ENCODE data around the gene TCERG1L. TPM values are rescaled to one million over a fixed set of nuclear protein-coding genes. Genes with fewer than 3 reads are reported as not detected.
"Not testable (repeated sequence)": the region's sequence is repeated elsewhere in the genome, so short reads cannot be mapped to it uniquely, and the experiment has no call there.

TCERG1L gene
- total RNA-seq, 1 donor from 2014 or later, result not detected

DNA sequence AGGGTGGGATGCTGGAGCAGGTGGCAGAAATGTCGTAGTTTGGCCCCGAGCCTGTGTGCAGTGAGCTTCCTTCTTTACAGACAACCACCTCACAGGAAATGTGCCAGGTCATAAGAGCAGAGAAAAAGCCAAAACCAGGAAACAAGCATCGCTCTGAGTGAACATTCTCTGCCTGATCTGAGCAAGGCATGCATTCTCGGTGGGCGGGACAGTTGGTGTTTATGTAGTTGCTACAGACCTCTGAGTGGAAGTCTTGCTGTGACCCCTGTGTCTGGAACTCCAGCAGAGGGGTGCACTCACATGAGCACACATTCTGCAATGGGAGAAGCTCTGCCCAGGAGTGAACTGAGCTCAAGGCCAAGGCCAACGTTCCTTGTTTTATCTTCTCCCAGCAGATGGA, 230.1 kb downstream of the TCERG1L start:
- Histone ChIP-seq H3K27ac (no peak overlapping the region), H3K36me3 (no peaks in the 10 kb centered on the region), H3K4me1 (peaks cover 4% of the 10 kb centered on the region), H3K4me3 (no peak overlapping the region), H3K27me3 (no peaks in the 10 kb centered on the region), H3K9me3 (no peaks in the 10 kb centered on the region)
- TF ChIP-seq CTCF (IDR thresholded peaks at IDR 0.05) (no peak), POLR2A (IDR thresholded peaks at IDR 0.05) (no peak), POLR2AphosphoS5 (IDR thresholded peaks at IDR 0.05; ENCODE audit: insufficient read depth in 1 of 2, low read depth in 1 of 2) (no peak)
- intact Hi-C loops (cut with DNase I), result no loop called here
- DNase-seq (ENCODE audit: extremely low spot score in 2 of 2), result no peak

- Histone ChIP-seq H3K4me1 (peaks cover 4% of the 10 kb centered on the region), H3K36me3 (no peaks in the 10 kb centered on the region), H3K9me3 (no peaks in the 10 kb centered on the region), H3K4me3 (no peak overlapping the region), H3K27me3 (no peaks in the 10 kb centered on the region), H3K27ac (no peak overlapping the region)
- intact Hi-C loops (cut with DNase I), result no loop called here
- no peak for DNase-seq (ENCODE audit: extremely low spot score in 2 of 2)
- no peak for TF ChIP-seq POLR2A (IDR thresholded peaks at IDR 0.05)
- no peak for TF ChIP-seq POLR2AphosphoS5 (IDR thresholded peaks at IDR 0.05; ENCODE audit: insufficient read depth in 1 of 2, low read depth in 1 of 2)
- TF ChIP-seq CTCF (IDR thresholded peaks at IDR 0.05), result no peak
Observed at GRCh38 chr10:131080571-131080970, 230.9 kb downstream of the TCERG1L start.

DNA sequence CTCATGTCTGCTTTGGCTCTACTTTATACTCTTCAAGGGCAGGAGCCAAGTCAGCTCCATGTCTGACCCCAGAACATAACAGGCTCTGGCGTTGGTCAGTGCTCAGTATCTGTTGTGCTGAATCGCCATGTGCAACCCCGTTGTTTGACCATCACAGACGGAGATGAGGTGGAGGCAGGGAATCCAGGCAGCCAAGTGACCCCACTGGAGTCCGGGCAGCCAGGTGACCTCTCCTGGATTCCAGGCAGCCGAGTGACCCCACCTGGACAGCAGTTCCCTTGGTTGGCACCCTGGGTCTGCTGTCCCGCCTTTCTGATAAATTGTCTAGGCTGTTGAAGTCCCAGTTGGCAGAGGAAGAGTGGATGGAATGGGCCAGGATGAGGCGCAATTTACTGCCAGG, 232.2 kb downstream of the TCERG1L start:
- Histone ChIP-seq H3K4me3 (no peak overlapping the region), H3K27me3 (no peaks in the 10 kb centered on the region), H3K4me1 (peaks cover 4% of the 10 kb centered on the region), H3K27ac (no peak overlapping the region), H3K9me3 (no peaks in the 10 kb centered on the region), H3K36me3 (no peaks in the 10 kb centered on the region)
- TF ChIP-seq CTCF (IDR thresholded peaks at IDR 0.05), result no peak
- no peak for TF ChIP-seq POLR2AphosphoS5 (IDR thresholded peaks at IDR 0.05; ENCODE audit: insufficient read depth in 1 of 2, low read depth in 1 of 2)
- no peak for TF ChIP-seq POLR2A (IDR thresholded peaks at IDR 0.05)
- DNase-seq (ENCODE audit: extremely low spot score in 2 of 2), result no peak
- intact Hi-C loops (cut with DNase I), result no loop called here

DNA sequence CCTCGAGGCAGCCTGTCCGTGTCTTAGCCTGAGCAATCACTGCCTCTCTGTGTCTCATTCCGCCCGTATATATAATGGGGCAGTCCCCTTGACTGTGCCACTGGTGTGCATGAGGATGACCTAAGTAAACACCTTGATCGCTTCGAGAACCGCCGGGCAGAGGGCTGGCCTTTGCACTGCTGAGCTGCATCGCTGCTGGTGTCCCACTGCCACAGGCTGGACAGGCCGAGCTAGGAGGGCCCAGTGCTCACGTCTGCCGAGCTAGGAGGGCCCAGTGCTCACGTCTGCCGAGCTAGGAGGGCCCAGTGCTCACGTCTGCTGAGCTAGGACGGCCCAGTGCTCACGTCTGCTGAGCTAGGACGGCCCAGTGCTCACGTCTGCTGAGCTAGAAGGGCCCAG, 232.6 kb downstream of the TCERG1L start:
- DNase-seq (ENCODE audit: extremely low spot score in 2 of 2); intact Hi-C loops (cut with DNase I); H3K36me3 ChIP-seq; H3K4me1 ChIP-seq; H3K27ac ChIP-seq; H3K9me3 ChIP-seq; H3K4me3 ChIP-seq; H3K27me3 ChIP-seq: not testable (repeated sequence)

DNA sequence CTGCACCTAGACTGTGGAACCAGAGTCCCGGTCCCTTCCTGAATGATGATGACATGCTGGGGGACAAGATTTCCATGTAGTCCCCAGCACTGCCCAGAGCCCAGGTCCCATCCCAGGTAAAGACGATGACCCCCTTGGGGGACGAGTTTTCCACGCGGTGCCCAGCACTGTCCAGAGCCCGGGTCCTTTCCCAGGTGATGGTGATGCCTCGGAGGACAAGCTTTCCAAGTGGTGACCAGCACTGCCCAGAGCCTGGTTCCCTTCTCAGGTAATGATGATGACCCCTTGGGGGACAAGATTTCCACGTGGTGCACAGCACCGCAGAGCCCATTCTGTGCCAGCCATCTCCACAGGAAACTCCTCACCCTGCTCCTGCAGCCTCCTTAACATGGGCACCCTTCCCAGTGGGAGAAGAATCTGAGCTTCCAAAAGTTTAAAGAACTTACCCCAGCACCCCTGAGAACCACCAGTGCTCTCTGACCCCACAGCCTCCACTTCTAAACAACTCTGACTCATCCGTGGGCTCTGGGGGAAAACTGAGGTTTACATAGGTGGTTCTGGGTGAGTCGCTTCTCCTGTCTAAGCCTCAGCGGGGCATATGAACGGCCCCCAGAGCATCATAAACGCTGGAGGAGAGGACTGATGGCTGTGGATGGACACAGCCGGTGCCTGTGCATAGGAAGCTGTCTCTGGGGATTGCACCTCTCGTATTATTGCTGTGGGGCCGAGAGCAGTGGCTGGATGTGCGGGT, 233.2 kb downstream of the TCERG1L start:
- Histone ChIP-seq H3K9me3 (no peaks in the 10 kb centered on the region), H3K27me3 (no peaks in the 10 kb centered on the region), H3K27ac (no peak overlapping the region), H3K4me1 (peaks cover 4% of the 10 kb centered on the region), H3K36me3 (no peaks in the 10 kb centered on the region), H3K4me3 (no peak overlapping the region)
- no peak for DNase-seq (ENCODE audit: extremely low spot score in 2 of 2)
- TF ChIP-seq POLR2A (IDR thresholded peaks at IDR 0.05) (no peak), POLR2AphosphoS5 (IDR thresholded peaks at IDR 0.05; ENCODE audit: insufficient read depth in 1 of 2, low read depth in 1 of 2) (no peak), CTCF (IDR thresholded peaks at IDR 0.05) (no peak)
- intact Hi-C loops (cut with DNase I), result no loop called here
